Right lobe of liver (tissue), 6 donors: ENCODE data around the gene COX10. TPM values are rescaled to one million over a fixed set of nuclear protein-coding genes. Genes with fewer than 3 reads are reported as not detected.

Source experiments
- ATAC-seq, 4 donors: fragments of 200-7000 bp; cut with Tn5 transposase; one replicate each; pipeline ENCODE4 v1.9.1; 2020; ENCODE audit warnings: mild to moderate bottlenecking in 4 of 4, moderate library complexity in 4 of 4
- DNase-seq, 3 donors: peaks; one replicate each; pipeline ENCODE4 v3.0.0-alpha.2; 2020
- H3K27ac ChIP-seq, 3 donors: fragments of 200-600 bp; one replicate each; pipeline ENCODE4 v1.8.0; 2022
- H3K27me3 ChIP-seq, 2 donors: fragments of 200-600 bp; one replicate each; pipeline ENCODE4 v1.8.0; 2022
- H3K36me3 ChIP-seq, 4 donors: fragments of 200-600 bp; sonication (generic) in 1 of 4; one replicate each; pipeline versions ENCODE4 v1.5.1 to v1.8.0; 2017 to 2022; ENCODE audit warnings: control low read depth in 1 of 4
- H3K4me1 ChIP-seq, 4 donors: fragments of 200-600 bp; sonication (generic) in 1 of 4; one replicate each; pipeline versions ENCODE4 v1.5.1 to v1.8.0; 2017 to 2022; ENCODE audit warnings: control low read depth in 1 of 4
- H3K4me3 ChIP-seq, 3 donors: fragments of 200-600 bp; one replicate each; pipeline ENCODE4 v1.8.0; 2022
- H3K9me3 ChIP-seq, 4 donors: fragments of 200-600 bp; sonication (generic) in 1 of 4; one replicate each; pipeline versions ENCODE4 v1.5.1 to v1.8.0; 2017 to 2022; ENCODE audit warnings: control low read depth in 1 of 4
- CTCF ChIP-seq, 4 donors: fragments of 200-600 bp in 3 of 4; fragments of 450-650 bp in 1 of 4; IDR thresholded peaks; one replicate each; pipeline versions ENCODE4 v1.5.1 to v1.8.0; 2016 to 2022; ENCODE audit warnings: antibody characterized with exemption in 4 of 4, mild to moderate bottlenecking in 2 of 4
- POLR2A ChIP-seq: fragments of 450-650 bp; IDR thresholded peaks from one replicate; pipeline ENCODE4 v1.6.1; 2017; ENCODE audit warnings: antibody characterized with exemption, mild to moderate bottlenecking
- whole genome bisulfite sequencing: methylation state at CpG from one replicate; pipeline ENCODE4 v1.1.6; 2018; ENCODE audit warnings: low coverage, low lambda C conversion rate; ENCODE audit not compliant: insufficient coverage; ENCODE audit errors: missing lambda C conversion rate; 5-methylcytosine and 5-hydroxymethylcytosine counted together
- intact Hi-C, 2 donors: fragments of 100-400 bp; cut with DNase I; formaldehyde crosslinking; loops; one replicate each; pipeline versions ENCODE4 v1.11.2 to v1.14.1; 2022
- total RNA-seq, 6 experiments: library from RNA; depleted of rRNA in 2 of 6; stranded (reverse); fragments of >200 nt in 2 of 6; fragmentation: NEBNext Ultra II Directional in 3 of 6; extraction: Animal tissue kit (Norgen Biotek cat#: 25700) in 3 of 6; gene quantifications; one replicate each; pipeline versions ENCODE4 v1.1.0 to v1.2.4, GENCODE V29; 2016 to 2023
- donor health status: DM: no; HTN: yes; CAD: no.
- donor health status: DM: no; HTN: no; CAD: no.
- donor health status: DM: no; HTN: no; CAD: no.
- donor health status: DM: no; HTN: yes; CAD: no.
- donor health status: DM: no; HTN: yes; CAD: no.

Gene COX10
- total RNA-seq, 6 experiments from 2014 or later = 6.8 to 23.0 (median 9.0) TPM

DNA sequence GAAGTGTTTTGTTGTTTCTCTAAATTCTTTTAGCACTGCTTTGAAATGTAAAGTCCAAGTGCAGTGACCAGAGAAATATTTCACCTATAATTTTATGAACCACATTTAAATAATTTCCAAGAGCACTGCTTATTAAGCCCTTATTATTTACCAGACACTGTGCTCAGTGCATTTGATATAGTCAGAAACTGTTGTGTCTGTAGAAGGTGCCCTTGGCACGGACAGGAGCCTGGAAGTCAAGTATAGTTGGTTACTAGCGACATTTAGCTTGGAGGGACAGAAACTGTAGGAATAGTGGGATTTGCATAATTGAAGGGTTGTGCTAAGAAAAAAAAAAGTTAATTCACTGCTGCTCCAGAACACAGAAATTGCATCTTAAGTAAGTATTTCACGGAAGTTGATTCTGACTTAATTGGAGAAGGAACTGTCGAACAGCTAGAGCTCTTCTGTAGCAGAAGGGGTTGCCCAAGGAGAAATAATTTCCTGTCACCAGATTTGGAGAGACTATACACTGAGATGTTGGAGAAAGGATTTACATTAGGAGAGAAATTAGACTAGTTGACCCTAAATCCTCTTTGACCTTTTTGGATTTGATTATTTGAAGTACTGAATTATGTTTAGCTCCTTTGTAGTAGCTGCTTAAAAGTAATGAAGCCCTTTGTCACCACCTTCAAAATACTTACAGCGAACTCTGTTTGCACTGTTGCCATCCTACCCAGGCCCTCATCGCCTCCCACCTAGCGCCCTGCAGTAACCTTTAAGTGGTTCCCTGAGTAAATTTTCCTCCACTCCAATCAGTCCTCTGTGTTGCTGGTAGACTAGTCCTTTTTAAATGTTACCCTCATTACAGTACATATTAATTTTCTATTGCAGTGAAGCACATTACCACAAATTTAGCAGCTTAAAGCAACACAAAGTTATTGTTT lies 25.6 kb downstream of the COX10 start:
- H3K4me1 ChIP-seq = peaks cover 0 to 9% (median 0%) of the 10 kb centered on the region in 4 donors
- TF ChIP-seq CTCF (IDR thresholded peaks at IDR 0.05) (no peak), POLR2A (no peak)
- ATAC-seq (no peak), DNase-seq (no peak)
- 92% methylated on average over 7 of the region's 7 CpGs for WGBS
- H3K4me3 ChIP-seq = no peak overlapping the region
- no peaks in the 10 kb centered on the region for H3K9me3 ChIP-seq
- intact Hi-C loops = no loop called here
- H3K27me3 ChIP-seq = no peaks in the 10 kb centered on the region
- H3K27ac ChIP-seq = no peak overlapping the region
- H3K36me3 ChIP-seq = no peaks in the 10 kb centered on the region

GRCh38 chr17:14095631-14096030 lies 26.3 kb downstream of the COX10 start:
- WGBS = 100% methylated on average over 1 of the region's 3 CpGs
- H3K27ac ChIP-seq = no peak overlapping the region
- DNase-seq (no peak), ATAC-seq (no peak)
- no peak overlapping the region for H3K4me3 ChIP-seq
- TF ChIP-seq CTCF (IDR thresholded peaks at IDR 0.05) (no peak), POLR2A (no peak)
- H3K36me3 ChIP-seq = no peaks in the 10 kb centered on the region
- intact Hi-C loops = no loop called here
- no peaks in the 10 kb centered on the region for H3K27me3 ChIP-seq
- no peaks in the 10 kb centered on the region for H3K9me3 ChIP-seq
- H3K4me1 ChIP-seq = peaks cover 0 to 9% (median 0%) of the 10 kb centered on the region in 4 donors

DNA sequence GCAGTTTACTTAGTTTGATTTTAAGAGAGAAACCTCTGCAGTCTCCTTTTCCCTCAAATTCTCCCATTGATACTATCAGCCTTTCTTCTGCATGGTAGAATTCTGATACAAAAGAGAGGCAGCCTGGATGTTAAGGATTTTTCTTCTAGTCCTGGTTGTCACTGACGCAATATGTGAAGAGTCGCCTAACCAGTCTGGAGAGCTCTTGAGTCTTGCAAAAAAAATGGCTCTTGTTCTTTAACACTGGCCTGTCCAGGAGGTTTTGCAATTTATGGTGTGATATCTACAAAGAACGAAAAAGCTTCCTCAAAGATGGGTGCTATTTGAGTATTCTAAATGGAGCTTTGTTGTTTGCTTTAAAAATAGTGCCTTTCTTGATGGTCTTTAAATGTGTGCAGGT lies 28.9 kb downstream of the COX10 start:
- TF ChIP-seq POLR2A = no peak
- TF ChIP-seq CTCF (IDR thresholded peaks at IDR 0.05) = no peak
- no peak overlapping the region for H3K4me3 ChIP-seq
- DNase-seq (no peak), ATAC-seq (no peak)
- no peaks in the 10 kb centered on the region for H3K4me1 ChIP-seq
- H3K9me3 ChIP-seq = no peaks in the 10 kb centered on the region
- peaks cover 0 to 4% (median 0%) of the 10 kb centered on the region in 4 donors for H3K36me3 ChIP-seq
- no peak overlapping the region for H3K27ac ChIP-seq
- 66% methylated on average over 3 of the region's 3 CpGs for WGBS
- intact Hi-C loops = no loop called here
- H3K27me3 ChIP-seq = no peaks in the 10 kb centered on the region

- no peaks in the 10 kb centered on the region for H3K27me3 ChIP-seq
- WGBS = 75% methylated on average over 3 of the region's 3 CpGs
Measured at GRCh38 chr17:14101976-14102375, 32.7 kb downstream of the COX10 start.

More at GRCh38 chr17:14101976-14102375, 32.7 kb downstream of the COX10 start:
- DNase-seq (no peak), ATAC-seq (no peak)
- H3K4me1 ChIP-seq = no peaks in the 10 kb centered on the region
- no peak for TF ChIP-seq POLR2A
- no peak for TF ChIP-seq CTCF (IDR thresholded peaks at IDR 0.05)
- no peak overlapping the region for H3K27ac ChIP-seq
- H3K9me3 ChIP-seq = no peaks in the 10 kb centered on the region
- H3K36me3 ChIP-seq = peaks cover 0 to 4% (median 0%) of the 10 kb centered on the region in 4 donors
- H3K4me3 ChIP-seq = no peak overlapping the region
- intact Hi-C loops = no loop called here
